WTC11 (cell line): ENCODE results near the gene ABCG8. TPM values are rescaled to one million over a fixed set of nuclear protein-coding genes. Genes with fewer than 3 reads are reported as not detected.

ENCODE experiments used
- ATAC-seq: fragments of 200-7000 bp; cut with Tn5 transposase; 2 replicates; pipeline ENCODE4 v1.10.0; 2021; ENCODE audit warnings: mild to moderate bottlenecking, moderate library complexity
- CTCF ChIA-PET: fragments of 300-600 bp; sonication (Branson Sonifier 250); formaldehyde crosslinking; loops from one replicate; lab custom pipeline; 2021; ENCODE audit warnings: antibody characterized with exemption; lab: Charles Lee
- POLR2A ChIA-PET: fragments of 350-600 bp; sonication (Branson Sonifier 250); formaldehyde crosslinking; loops from one replicate; lab custom pipeline; 2021; ENCODE audit warnings: antibody characterized with exemption; lab: Charles Lee
- DNase-seq: peaks from one replicate; pipeline ENCODE4 v3.0.0; 2021; ENCODE audit warnings: low spot score
- H3K27ac Mint-ChIP-seq: 2 replicates; pipeline ENCODE4 v1.8.0; 2021; ENCODE audit warnings: mixed read lengths
- H3K27me3 Mint-ChIP-seq: 2 replicates; pipeline ENCODE4 v1.8.0; 2021; ENCODE audit warnings: low read depth, mild to moderate bottlenecking, moderate library complexity, mixed read lengths
- H3K36me3 Mint-ChIP-seq: 2 replicates; pipeline ENCODE4 v1.8.0; 2021; ENCODE audit warnings: mixed read lengths
- H3K4me1 Mint-ChIP-seq: 2 replicates; pipeline ENCODE4 v1.8.0; 2022; ENCODE audit warnings: mixed read lengths
- H3K4me3 Mint-ChIP-seq: 2 replicates; pipeline ENCODE4 v1.8.0; 2021; ENCODE audit warnings: mild to moderate bottlenecking, moderate library complexity, mixed read lengths
- H3K9me3 Mint-ChIP-seq: 2 replicates; pipeline ENCODE4 v1.8.0; 2021; ENCODE audit warnings: mixed read lengths
- ARID4B ChIP-seq: sonication (generic); formaldehyde crosslinking; IDR thresholded peaks from 2 replicates; pipeline ENCODE4 v1.8.0; 2023; ENCODE audit warnings: missing genetic modification reagents, mild to moderate bottlenecking, borderline replicate concordance
- CDX4 ChIP-seq: fragments of 250-450 bp; sonication (Bioruptor Pico); IDR thresholded peaks from 2 replicates; pipeline ENCODE4 v1.9.0; 2021; ENCODE audit warnings: moderate library complexity, mild to moderate bottlenecking, inconsistent platforms, borderline replicate concordance
- FOXP4 ChIP-seq: sonication (generic); formaldehyde crosslinking; IDR thresholded peaks from 2 replicates; pipeline ENCODE4 v1.8.0; 2022; ENCODE audit warnings: mild to moderate bottlenecking, missing genetic modification reagents
- GTF2I ChIP-seq: fragments of 250-450 bp; sonication (Bioruptor Pico); conservative IDR thresholded peaks from 2 replicates; pipeline ENCODE4 v1.4.0; 2021; ENCODE audit warnings: mild to moderate bottlenecking
- HMGA2 ChIP-seq: fragments of 250-450 bp; sonication (Bioruptor Pico); IDR thresholded peaks from 2 replicates; pipeline ENCODE4 v1.4.0; 2021; ENCODE audit warnings: mild to moderate bottlenecking, moderate library complexity
- NR1H2 ChIP-seq: sonication (generic); formaldehyde crosslinking; IDR thresholded peaks from 2 replicates; pipeline ENCODE4 v1.9.0; 2021; ENCODE audit warnings: mild to moderate bottlenecking, moderate library complexity, missing genetic modification reagents
- NR2C2 ChIP-seq: sonication (generic); formaldehyde crosslinking; IDR thresholded peaks from 2 replicates; pipeline ENCODE4 v1.8.0; 2022; ENCODE audit warnings: mild to moderate bottlenecking, missing genetic modification reagents
- PRRX2 ChIP-seq: fragments of 250-450 bp; sonication (Bioruptor Pico); IDR thresholded peaks from 2 replicates; pipeline ENCODE4 v1.8.0; 2021; ENCODE audit warnings: mild to moderate bottlenecking
- TEAD4 ChIP-seq: sonication (generic); formaldehyde crosslinking; IDR thresholded peaks from 2 replicates; pipeline ENCODE4 v1.8.0; 2022; ENCODE audit warnings: mild to moderate bottlenecking, missing genetic modification reagents
- ZNF121 ChIP-seq: sonication (generic); formaldehyde crosslinking; IDR thresholded peaks from 2 replicates; pipeline ENCODE4 v1.8.0; 2023; ENCODE audit warnings: missing genetic modification reagents
- ZNF263 ChIP-seq: sonication (generic); formaldehyde crosslinking; IDR thresholded peaks from 2 replicates; pipeline ENCODE4 v1.8.1; 2022; ENCODE audit warnings: low read depth, mild to moderate bottlenecking, moderate library complexity, missing genetic modification reagents
- ZNF317 ChIP-seq: sonication (generic); formaldehyde crosslinking; IDR thresholded peaks from 2 replicates; pipeline ENCODE4 v1.8.1; 2023; ENCODE audit warnings: low read depth, mild to moderate bottlenecking, moderate library complexity, missing genetic modification reagents, borderline replicate concordance
- ZNF396 ChIP-seq: fragments of 250-450 bp; sonication (Bioruptor Pico); IDR thresholded peaks from 2 replicates; pipeline ENCODE4 v1.8.0; 2021; ENCODE audit warnings: mild to moderate bottlenecking, moderate library complexity, borderline replicate concordance
- ZNF416 ChIP-seq: fragments of 250-450 bp; sonication (Bioruptor Pico); IDR thresholded peaks from 2 replicates; pipeline ENCODE4 v1.9.0; 2021; ENCODE audit warnings: mild to moderate bottlenecking, inconsistent platforms
- ZNF423 ChIP-seq: fragments of 250-450 bp; sonication (Bioruptor Pico); IDR thresholded peaks from 2 replicates; pipeline ENCODE4 v2.1.2; 2022; ENCODE audit warnings: mild to moderate bottlenecking, moderate library complexity
- ZNF425 ChIP-seq: fragments of 250-450 bp; sonication (Bioruptor Pico); conservative IDR thresholded peaks from 2 replicates; pipeline ENCODE4 v1.9.0; 2021; ENCODE audit warnings: mild to moderate bottlenecking
- ZNF512 ChIP-seq: sonication (generic); formaldehyde crosslinking; IDR thresholded peaks from 2 replicates; pipeline ENCODE4 v1.8.1; 2022; ENCODE audit warnings: missing genetic modification reagents, borderline replicate concordance
- ZNF671 ChIP-seq: fragments of 250-450 bp; sonication (Bioruptor Pico); IDR thresholded peaks from 2 replicates; pipeline ENCODE4 v1.8.0; 2021; ENCODE audit warnings: mild to moderate bottlenecking
- total RNA-seq: library from RNA; stranded (reverse); gene quantifications from 3 replicates; pipeline ENCODE4 v1.2.3, GENCODE V29; 2021

The ABCG8 gene
- total RNA-seq, 1 experiment from 2014 or later, result not detected

GRCh38 chr2:43880471-43880870 lies 41.7 kb downstream of the ABCG8 start (continued):
- TF ChIP-seq ZNF512 (CRISPR knock-in tag) (no peak), GTF2I (CRISPR knock-in tag) (no peak), NR2C2 (CRISPR knock-in tag) (no peak), FOXP4 (CRISPR knock-in tag) (no peak), ZNF416 (CRISPR knock-in tag) (no peak)

- H3K4me3 Mint-ChIP-seq, result no peak overlapping the region
- peaks cover 2% of the 10 kb centered on the region for H3K4me1 Mint-ChIP-seq
- H3K27ac Mint-ChIP-seq, result no peak overlapping the region
- DNase-seq (no peak), ATAC-seq (no peak)
- no peaks in the 10 kb centered on the region for H3K9me3 Mint-ChIP-seq
- ChIA-PET CTCF (interaction anchor here (0.7 kb wide), 1 partner anchor 106 kb away, joined by 4 read pairs; no protein-coding TSS in a partner anchor), POLR2A (no interaction called here)
- H3K36me3 Mint-ChIP-seq, result no peaks in the 10 kb centered on the region; the same call in 1 of the 2 replicates
- no peak for TF ChIP-seq ZNF423
- TF ChIP-seq PRRX2 (CRISPR knock-in tag), result no peak
- TF ChIP-seq ZNF425 (CRISPR knock-in tag), result no peak
- TF ChIP-seq ARID4B (CRISPR knock-in tag), result no peak
- no peak for TF ChIP-seq HMGA2 (CRISPR knock-in tag)
- no peak for TF ChIP-seq ZNF317 (CRISPR knock-in tag)
- TF ChIP-seq ZNF671 (CRISPR knock-in tag), result no peak
- no peak for TF ChIP-seq FOXP4 (CRISPR knock-in tag)
- TF ChIP-seq ZNF263 (CRISPR knock-in tag), result no peak
- no peak for TF ChIP-seq ZNF121 (CRISPR knock-in tag)
- TF ChIP-seq NR1H2 (CRISPR knock-in tag), result no peak
- no peak for TF ChIP-seq ZNF396 (CRISPR knock-in tag)
- no peak for TF ChIP-seq CDX4 (CRISPR knock-in tag)
- no peak for TF ChIP-seq TEAD4 (CRISPR knock-in tag)
- no peak for TF ChIP-seq ZNF416 (CRISPR knock-in tag)
- peaks cover 3% of the 10 kb centered on the region; the same call in 1 of the 2 replicates for H3K27me3 Mint-ChIP-seq
Measured at GRCh38 chr2:43880952-43881351, 42.2 kb downstream of the ABCG8 start.
